SK-N-SH (cell line): ENCODE results near the gene ZNF207. TPM values are rescaled to one million over a fixed set of nuclear protein-coding genes. Genes with fewer than 3 reads are reported as not detected.
A peak's percentile ranks its signal among the peaks of the same experiment; 100 is the strongest.

Source experiments
- CTCF ChIA-PET: fragments of 300-600, 350-600 bp; formaldehyde crosslinking; extraction: SDS; loops from one replicate; lab custom pipeline; 2021; lab: Yijun Ruan, JAX
- POLR2A ChIA-PET: fragments of 350-600 bp; sonication (Branson Sonifier 250); formaldehyde crosslinking; extraction: SDS; loops from one replicate; lab custom pipeline; 2020; ENCODE audit warnings: antibody characterized with exemption, inconsistent platforms; lab: Yijun Ruan, JAX
- DNase-seq: peaks from one replicate; pipeline ENCODE4 v3.0.0; 2012
- H2AFZ ChIP-seq: fragments of 200-600 bp; sonication (generic); 2 replicates; pipeline ENCODE4 v1.8.1; 2016; ENCODE audit warnings: antibody characterized with exemption, mild to moderate bottlenecking, low read depth
- H3F3A ChIP-seq: fragments of 200-600 bp; sonication (generic); replicated peaks from 2 replicates; pipeline ENCODE3; 2016; ENCODE audit warnings: antibody characterized with exemption, mild to moderate bottlenecking; ENCODE audit not compliant: insufficient read depth
- H3K27ac ChIP-seq, 2 experiments: fragments of 200-500 bp in 1 of 2; fragments of 200-600 bp in 1 of 2; sonication (Bioruptor generic) in 1 of 2; sonication (generic), shearing (Covaris generic) in 1 of 2; 2 replicates each; pipeline versions ENCODE4 v1.5.1 to v1.6.1; 2014 to 2016; ENCODE audit warnings: low read depth in 2 of 2, inconsistent platforms in 1 of 2, low read length in 1 of 2, mild to moderate bottlenecking in 1 of 2, mixed read lengths in 1 of 2
- H3K27me3 ChIP-seq: fragments of 200-600 bp; sonication (generic), shearing (Covaris generic); 2 replicates; pipeline ENCODE4 v1.6.1; 2016; ENCODE audit warnings: mixed run types; ENCODE audit not compliant: insufficient read depth
- H3K36me3 ChIP-seq, 2 experiments: fragments of 200-500 bp in 1 of 2; fragments of 200-600 bp in 1 of 2; sonication (Bioruptor generic) in 1 of 2; sonication (generic) in 1 of 2; replicated peaks in 1 of 2; 2 replicates each; pipeline versions ENCODE3 to v1.5.1; 2014 to 2016; ENCODE audit warnings: low read length in 1 of 2, mild to moderate bottlenecking in 1 of 2; ENCODE audit not compliant: insufficient read depth in 2 of 2, control insufficient read depth in 1 of 2
- H3K4me1 ChIP-seq, 2 experiments: fragments of 200-500 bp in 1 of 2; fragments of 200-600 bp in 1 of 2; sonication (Bioruptor generic) in 1 of 2; sonication (generic), shearing (Covaris generic) in 1 of 2; 2 replicates each; pipeline versions ENCODE4 v1.5.1 to v1.6.1; 2014 to 2016; ENCODE audit warnings: low read depth in 1 of 2, low read length in 1 of 2, mixed run types in 1 of 2; ENCODE audit not compliant: insufficient read depth in 2 of 2, control insufficient read depth in 1 of 2
- H3K4me2 ChIP-seq: fragments of 200-600 bp; sonication (generic), shearing (Covaris generic); 2 replicates; pipeline ENCODE4 v1.6.1; 2017; ENCODE audit warnings: mixed run types
- H3K4me3 ChIP-seq, 2 experiments: fragments of 200-500 bp in 1 of 2; fragments of 200-600 bp in 1 of 2; sonication (Bioruptor generic) in 1 of 2; sonication (generic), shearing (Covaris generic) in 1 of 2; 2 replicates each; pipeline versions ENCODE4 v1.5.1 to v1.8.1; 2014 to 2016; ENCODE audit warnings: low read depth in 2 of 2, inconsistent platforms in 1 of 2, low read length in 1 of 2, mild to moderate bottlenecking in 1 of 2, mixed read lengths in 1 of 2, moderate library complexity in 1 of 2
- H3K79me2 ChIP-seq: fragments of 200-600 bp; sonication (generic); 2 replicates; pipeline ENCODE4 v1.8.1; 2017; ENCODE audit warnings: mild to moderate bottlenecking; ENCODE audit not compliant: insufficient read depth
- H3K9ac ChIP-seq: fragments of 200-600 bp; sonication (generic); 2 replicates; pipeline ENCODE4 v1.6.1; 2017; ENCODE audit warnings: mixed run types
- H3K9me2 ChIP-seq: fragments of 200-600 bp; sonication (generic); 2 replicates; pipeline ENCODE4 v1.6.1; 2017; ENCODE audit warnings: mixed run types
- H3K9me3 ChIP-seq: fragments of 200-600 bp; sonication (generic); 2 replicates; pipeline ENCODE4 v1.6.1; 2017; ENCODE audit warnings: mixed run types, mild to moderate bottlenecking, moderate library complexity
- H4K20me1 ChIP-seq: fragments of 200-600 bp; sonication (generic); 2 replicates; pipeline ENCODE4 v1.6.1; 2017; ENCODE audit warnings: mild to moderate bottlenecking, mixed run types; ENCODE audit not compliant: insufficient read depth
- CTCF ChIP-seq: fragments of 200-600 bp; sonication (generic); IDR thresholded peaks from 2 replicates; pipeline ENCODE4 v1.6.1; 2017; ENCODE audit warnings: antibody characterized with exemption, mild to moderate bottlenecking, moderate library complexity
- EZH2phosphoT487 ChIP-seq: fragments of 200-600 bp; sonication (generic); IDR thresholded peaks from 2 replicates; pipeline ENCODE4 v1.6.1; 2017; ENCODE audit warnings: low read depth, mixed run types, mild to moderate bottlenecking, antibody characterized with exemption, moderate library complexity, borderline replicate concordance
- FOXJ3 ChIP-seq: sonication (generic); formaldehyde crosslinking; IDR thresholded peaks from 2 replicates; pipeline ENCODE4 v1.5.1; 2020; ENCODE audit warnings: mild to moderate bottlenecking, missing genetic modification reagents
- FOXM1 ChIP-seq: IDR thresholded peaks from 2 replicates; pipeline ENCODE4 v1.4.0; 2012; ENCODE audit warnings: low read depth, mild to moderate bottlenecking
- GABPA ChIP-seq: IDR thresholded peaks from 2 replicates; pipeline ENCODE4 v1.4.0; 2012; ENCODE audit warnings: low read depth, mild to moderate bottlenecking
- GATA2 ChIP-seq: sonication (generic); formaldehyde crosslinking; IDR thresholded peaks from 2 replicates; pipeline ENCODE4 v1.5.0; 2020; ENCODE audit warnings: mild to moderate bottlenecking, missing genetic modification reagents
- MAX ChIP-seq: IDR thresholded peaks from 2 replicates; pipeline ENCODE4 v1.4.0; 2012; ENCODE audit warnings: low read depth
- MEF2A ChIP-seq: IDR thresholded peaks from 2 replicates; pipeline ENCODE4 v1.4.0; 2012; ENCODE audit warnings: low read depth, borderline replicate concordance
- NFIC ChIP-seq: IDR thresholded peaks from 2 replicates; pipeline ENCODE4 v1.4.0; 2012; ENCODE audit warnings: borderline replicate concordance
- NRF1 ChIP-seq: IDR thresholded peaks from 2 replicates; pipeline ENCODE4 v1.6.1; 2012; ENCODE audit warnings: low read depth, mild to moderate bottlenecking, low read length
- POLR2AphosphoS5 ChIP-seq: IDR thresholded peaks from 2 replicates; pipeline ENCODE4 v1.6.1; 2012; ENCODE audit warnings: low read depth, low read length
- RCOR1 ChIP-seq: fragments of 150-350 bp; IDR thresholded peaks from 2 replicates; pipeline ENCODE4 v1.6.1; 2017; ENCODE audit warnings: antibody characterized with exemption, low read length
- TCF12 ChIP-seq: IDR thresholded peaks from 2 replicates; pipeline ENCODE4 v1.4.0; 2012
- TEAD4 ChIP-seq: IDR thresholded peaks from 2 replicates; pipeline ENCODE4 v1.4.0; 2012; ENCODE audit warnings: mild to moderate bottlenecking, borderline replicate concordance; ENCODE audit not compliant: insufficient read depth
- USF2 ChIP-seq: fragments of 150-350 bp; IDR thresholded peaks from 2 replicates; pipeline ENCODE4 v1.6.1; 2017; ENCODE audit warnings: antibody characterized with exemption, low read length, low read depth, borderline replicate concordance
- WGBS: methylation state at CpG from one replicate; pipeline ENCODE4 v1.1.6; 2017; ENCODE audit warnings: low lambda C conversion rate; 5-methylcytosine and 5-hydroxymethylcytosine counted together
- polyA plus RNA-seq, 3 experiments: library from polyadenylated mRNA; depleted of rRNA; stranded (reverse); fragments of >200 nt; gene quantifications; 2 replicates each; pipeline ENCODE4 v1.2.3, GENCODE V29; 2012
- TF ChIP-seq, protein P1 (sequence below): IDR thresholded peaks from 2 replicates; pipeline ENCODE4 v1.4.0; 2012; ENCODE audit warnings: low read depth, borderline replicate concordance
- TF ChIP-seq, protein P2 (sequence below): fragments of 150-350 bp; IDR thresholded peaks from 2 replicates; pipeline ENCODE4 v1.6.1; 2016; ENCODE audit warnings: mild to moderate bottlenecking, low read depth, low read length
- TF ChIP-seq, protein P3 (sequence below): IDR thresholded peaks from 2 replicates; pipeline ENCODE4 v1.6.1; 2012; ENCODE audit warnings: mild to moderate bottlenecking, low read depth, low read length, moderate library complexity

The ZNF207 gene
- polyA plus RNA-seq, 1 of the 3 experiments (the other 2 are of a cell fraction), result 122 TPM

- Histone ChIP-seq H3K9ac (no peak overlapping the region), H3K36me3 (peaks cover 29 to 33% of the 10 kb centered on the region in 2 experiments)
- TF ChIP-seq EZH2phosphoT487, result no peak
- no peak for TF ChIP-seq MAX
- peak; percentile 36 for TF ChIP-seq NFIC
- TF ChIP-seq NRF1, result no peak
- TF ChIP-seq POLR2AphosphoS5, result no peak
- TF ChIP-seq TCF12, result no peak
- TF ChIP-seq CTCF, result no peak
- no peak for TF ChIP-seq TEAD4
- TF ChIP-seq, all 33 proteins: peak for 1
- DNase-seq, result no peak
- ChIA-PET CTCF (interaction anchor here (1.4 to 4.1 kb wide), 2 partner anchors 14 to 79 kb away, joined by 5 to 16 read pairs; no protein-coding TSS in a partner anchor), POLR2A (no interaction called here)
- no peak overlapping the region for H3K4me3 ChIP-seq
- H3K27ac ChIP-seq, result no peak overlapping the region
- H3K27me3 ChIP-seq, result no peaks in the 10 kb centered on the region
- WGBS, result 100% methylated on average over 2 of the region's 2 CpGs
- no peaks in the 10 kb centered on the region for H3K79me2 ChIP-seq
- H3K9me3 ChIP-seq, result no peaks in the 10 kb centered on the region
- H3K4me1 ChIP-seq, result peaks cover 0 to 6% of the 10 kb centered on the region in 2 experiments; a peak in 1 of 4 replicates
- H3K9me2 ChIP-seq, result no peaks in the 10 kb centered on the region
- H2AFZ ChIP-seq, result no peak overlapping the region
- peaks cover 22% of the 10 kb centered on the region for H3F3A ChIP-seq
- H4K20me1 ChIP-seq, result no peaks in the 10 kb centered on the region
- no peak overlapping the region for H3K4me2 ChIP-seq
These were observed 16.8 kb upstream of the ZNF207 start for GRCh38 chr17:32333187-32333586.

DNA sequence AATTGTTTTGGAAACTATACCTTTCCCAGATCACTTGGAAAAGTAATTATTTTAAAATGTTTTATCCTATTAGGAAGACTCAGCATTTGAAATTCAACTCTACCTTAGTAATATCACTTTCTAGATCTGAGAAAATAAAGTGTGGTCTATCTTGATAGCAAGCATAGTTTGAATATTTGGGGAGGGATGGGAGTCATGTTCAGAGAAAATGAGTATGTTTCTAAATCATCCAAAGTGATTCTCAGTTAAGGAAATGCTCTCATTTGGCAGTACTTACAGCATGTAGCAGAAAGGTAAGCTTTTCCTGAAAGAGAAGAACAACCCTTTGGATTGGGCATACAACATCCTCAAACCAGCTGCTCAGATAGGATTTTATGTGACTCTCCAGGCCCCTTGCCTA, 14.9 kb upstream of the ZNF207 start:
- ChIA-PET POLR2A (interaction anchor here (1.0 kb wide), 1 partner anchor 16 kb away, joined by 4 read pairs; no protein-coding TSS in a partner anchor), CTCF (interaction anchor here (1.2 to 4.1 kb wide), 3 partner anchors 10 to 127 kb away, joined by 3 to 16 read pairs (median 4); no protein-coding TSS in a partner anchor)
- H3K4me3 ChIP-seq, result no peak overlapping the region
- H3K9ac ChIP-seq, result no peak overlapping the region
- peaks cover 0 to 6% of the 10 kb centered on the region in 2 experiments; a peak in 1 of 4 replicates for H3K4me1 ChIP-seq
- H3K27me3 ChIP-seq, result no peaks in the 10 kb centered on the region
- H3K9me2 ChIP-seq, result no peaks in the 10 kb centered on the region
- no peak overlapping the region for H2AFZ ChIP-seq
- H3K36me3 ChIP-seq, result peaks cover 34 to 35% of the 10 kb centered on the region in 2 experiments
- no peak overlapping the region for H3K4me2 ChIP-seq
- no peak for DNase-seq
- no peak overlapping the region; a peak in 1 of 4 replicates for H3K27ac ChIP-seq
- H4K20me1 ChIP-seq, result no peaks in the 10 kb centered on the region
- peaks cover 27% of the 10 kb centered on the region for H3F3A ChIP-seq
- H3K9me3 ChIP-seq, result no peaks in the 10 kb centered on the region
- H3K79me2 ChIP-seq, result no peaks in the 10 kb centered on the region
- TF ChIP-seq GATA2 (CRISPR knock-in tag) (no peak), MAX (no peak), FOXJ3 (CRISPR knock-in tag) (no peak), MEF2A (no peak), TEAD4 (no peak), RCOR1 (no peak), GABPA (no peak), FOXM1 (no peak), USF2 (no peak), TCF12 (no peak)
- TF ChIP-seq, protein P1, sequence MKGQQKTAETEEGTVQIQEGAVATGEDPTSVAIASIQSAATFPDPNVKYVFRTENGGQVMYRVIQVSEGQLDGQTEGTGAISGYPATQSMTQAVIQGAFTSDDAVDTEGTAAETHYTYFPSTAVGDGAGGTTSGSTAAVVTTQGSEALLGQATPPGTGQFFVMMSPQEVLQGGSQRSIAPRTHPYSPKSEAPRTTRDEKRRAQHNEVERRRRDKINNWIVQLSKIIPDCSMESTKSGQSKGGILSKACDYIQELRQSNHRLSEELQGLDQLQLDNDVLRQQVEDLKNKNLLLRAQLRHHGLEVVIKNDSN, result no peak
- TF ChIP-seq, protein P2, sequence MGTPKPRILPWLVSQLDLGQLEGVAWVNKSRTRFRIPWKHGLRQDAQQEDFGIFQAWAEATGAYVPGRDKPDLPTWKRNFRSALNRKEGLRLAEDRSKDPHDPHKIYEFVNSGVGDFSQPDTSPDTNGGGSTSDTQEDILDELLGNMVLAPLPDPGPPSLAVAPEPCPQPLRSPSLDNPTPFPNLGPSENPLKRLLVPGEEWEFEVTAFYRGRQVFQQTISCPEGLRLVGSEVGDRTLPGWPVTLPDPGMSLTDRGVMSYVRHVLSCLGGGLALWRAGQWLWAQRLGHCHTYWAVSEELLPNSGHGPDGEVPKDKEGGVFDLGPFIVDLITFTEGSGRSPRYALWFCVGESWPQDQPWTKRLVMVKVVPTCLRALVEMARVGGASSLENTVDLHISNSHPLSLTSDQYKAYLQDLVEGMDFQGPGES, result no peak
- TF ChIP-seq, protein P3, sequence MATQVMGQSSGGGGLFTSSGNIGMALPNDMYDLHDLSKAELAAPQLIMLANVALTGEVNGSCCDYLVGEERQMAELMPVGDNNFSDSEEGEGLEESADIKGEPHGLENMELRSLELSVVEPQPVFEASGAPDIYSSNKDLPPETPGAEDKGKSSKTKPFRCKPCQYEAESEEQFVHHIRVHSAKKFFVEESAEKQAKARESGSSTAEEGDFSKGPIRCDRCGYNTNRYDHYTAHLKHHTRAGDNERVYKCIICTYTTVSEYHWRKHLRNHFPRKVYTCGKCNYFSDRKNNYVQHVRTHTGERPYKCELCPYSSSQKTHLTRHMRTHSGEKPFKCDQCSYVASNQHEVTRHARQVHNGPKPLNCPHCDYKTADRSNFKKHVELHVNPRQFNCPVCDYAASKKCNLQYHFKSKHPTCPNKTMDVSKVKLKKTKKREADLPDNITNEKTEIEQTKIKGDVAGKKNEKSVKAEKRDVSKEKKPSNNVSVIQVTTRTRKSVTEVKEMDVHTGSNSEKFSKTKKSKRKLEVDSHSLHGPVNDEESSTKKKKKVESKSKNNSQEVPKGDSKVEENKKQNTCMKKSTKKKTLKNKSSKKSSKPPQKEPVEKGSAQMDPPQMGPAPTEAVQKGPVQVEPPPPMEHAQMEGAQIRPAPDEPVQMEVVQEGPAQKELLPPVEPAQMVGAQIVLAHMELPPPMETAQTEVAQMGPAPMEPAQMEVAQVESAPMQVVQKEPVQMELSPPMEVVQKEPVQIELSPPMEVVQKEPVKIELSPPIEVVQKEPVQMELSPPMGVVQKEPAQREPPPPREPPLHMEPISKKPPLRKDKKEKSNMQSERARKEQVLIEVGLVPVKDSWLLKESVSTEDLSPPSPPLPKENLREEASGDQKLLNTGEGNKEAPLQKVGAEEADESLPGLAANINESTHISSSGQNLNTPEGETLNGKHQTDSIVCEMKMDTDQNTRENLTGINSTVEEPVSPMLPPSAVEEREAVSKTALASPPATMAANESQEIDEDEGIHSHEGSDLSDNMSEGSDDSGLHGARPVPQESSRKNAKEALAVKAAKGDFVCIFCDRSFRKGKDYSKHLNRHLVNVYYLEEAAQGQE, result no peak
